ENCODE data around the gene ATP2B2. TPM values are rescaled to one million over a fixed set of nuclear protein-coding genes. Genes with fewer than 3 reads are reported as not detected.

The ATP2B2 gene
- total and polyA plus RNA-seq, 9 of the 15 experiments (the other 6 are each of a cell fraction or from before 2014, with no cell fraction given), result 0.06 TPM; not detected in 8

DNA sequence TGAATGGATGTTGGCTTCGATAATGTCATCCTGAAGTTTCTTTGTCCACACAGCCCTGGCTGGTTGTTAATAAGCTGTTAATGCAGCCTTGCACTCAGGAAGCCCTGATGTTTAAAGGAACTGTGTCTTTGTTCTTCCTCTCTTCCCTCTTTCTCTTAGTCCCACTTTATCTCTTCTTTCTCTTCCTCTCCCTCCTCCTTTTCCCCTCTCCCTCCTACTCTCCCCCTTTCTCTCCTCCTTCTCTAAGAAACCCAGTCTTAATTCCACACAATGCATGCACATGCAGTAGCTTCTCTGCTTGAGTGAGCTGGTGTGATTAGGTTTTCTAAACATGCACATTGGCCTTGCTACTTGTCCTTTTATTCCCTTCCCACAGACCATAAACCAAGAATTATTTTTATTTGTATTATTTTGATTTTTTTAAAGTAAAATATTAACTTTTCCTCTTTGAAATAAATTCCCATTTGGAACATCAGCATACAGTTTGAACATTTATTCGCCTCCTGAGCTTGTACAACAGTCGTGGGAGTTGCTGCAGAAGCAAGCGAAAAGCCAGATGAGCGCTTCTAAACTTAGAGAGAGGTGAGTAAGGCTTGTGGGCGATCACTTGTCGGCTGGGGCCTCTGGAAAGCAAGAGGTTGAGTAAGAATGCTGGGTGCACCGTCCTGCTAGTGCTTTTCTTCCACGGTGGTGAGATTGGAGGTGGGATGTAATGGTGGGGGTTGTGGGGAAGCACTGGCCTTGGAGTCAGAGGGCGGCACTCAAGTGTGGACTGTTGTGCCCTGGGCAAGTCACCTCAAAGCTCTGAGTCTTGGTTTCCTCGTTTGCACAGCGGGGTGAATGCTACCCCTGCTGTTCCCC lies 219.9 kb downstream of the ATP2B2 start:
- Histone ChIP-seq H3K27me3 (ENCODE audit: control insufficient read depth in 2 of 2, insufficient read depth in 2 of 2, low read length in 2 of 2) (no peaks in the 10 kb centered on the region), H3K4me1 (replicated peaks in 1 of 2; ENCODE audit: control insufficient read depth in 2 of 2, insufficient read depth in 2 of 2, low read length in 2 of 2) (peaks cover 2 to 3% of the 10 kb centered on the region in 2 experiments; a peak in 3 of 5 replicates), H3K36me3 (ENCODE audit: control insufficient read depth, insufficient read depth, low read length) (peaks cover 51% of the 10 kb centered on the region), H2AFZ (ENCODE audit: low read depth, low read length) (no peak overlapping the region), H3K4me3 (no peak overlapping the region), H3K9me1 (ENCODE audit: control insufficient read depth, insufficient read depth, low read length) (no peaks in the 10 kb centered on the region), H3K27ac (ENCODE audit: extremely low read depth, low read depth, low read length) (no peak overlapping the region), H4K20me1 (replicated peaks; ENCODE audit: control insufficient read depth, insufficient read depth, low read length) (no peaks in the 10 kb centered on the region), H3K79me2 (ENCODE audit: control insufficient read depth, insufficient read depth, low read length) (no peaks in the 10 kb centered on the region), H3K9me3 (replicated peaks; ENCODE audit: control insufficient read depth, insufficient read depth, low read depth, low read length) (no peaks in the 10 kb centered on the region), H3K4me2 (ENCODE audit: insufficient read depth, low read length) (no peak overlapping the region), H3K9ac (ENCODE audit: insufficient read depth in 1 of 2, low read depth in 2 of 2, low read length in 2 of 2) (no peak overlapping the region)
- intact Hi-C loops (cut with micrococcal nuclease), result no loop called here
- ATAC-seq (no peak), FAIRE-seq (no peak), DNase-seq (ENCODE audit: extremely low read depth in 1 of 4, low spot score in 3 of 4) (no peak)
- ChIA-PET CTCF (ENCODE audit: low intra/inter-chr PET ratio) (no interaction called here), POLR2A (interaction anchor here (0.7 to 2.8 kb wide), 6 partner anchors 9 to 35 kb away, joined by 3 to 9 read pairs (median 4); no protein-coding TSS in a partner anchor)
- 85% methylated on average over 12 of the region's 12 CpGs for WGBS (ENCODE audit: insufficient coverage, low coverage, missing lambda C conversion rate)
- no TSS peak for BruUV-seq (replicated peaks)
- in situ Hi-C loops (cut with MboI), result no loop called here
- TF ChIP-seq BRCA1 (IDR thresholded peaks at IDR 0.05) (no peak), BRCA1 (CRISPR knock-in tag; IDR thresholded peaks at IDR 0.05) (no peak)

DNA sequence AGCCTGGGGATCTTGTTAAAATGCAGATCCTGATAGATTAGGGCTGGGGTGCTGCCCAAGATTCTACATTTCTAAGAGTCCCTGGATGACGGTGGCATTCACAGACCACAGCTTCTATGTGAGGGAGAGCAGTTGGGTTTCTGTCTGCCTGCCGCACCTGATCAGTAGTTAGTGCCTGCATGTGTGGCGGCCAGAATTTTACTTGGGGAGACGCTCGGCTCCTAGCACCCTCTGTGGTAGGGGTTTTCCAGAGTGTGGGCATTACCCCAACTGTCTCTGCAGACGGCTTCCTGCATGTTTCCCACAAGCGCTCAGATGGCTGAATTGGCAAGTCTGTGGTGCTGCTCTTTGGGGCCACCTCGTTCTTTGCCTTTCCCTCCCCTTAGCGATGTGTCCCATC lies 220.9 kb downstream of the ATP2B2 start:
- Histone ChIP-seq H2AFZ (ENCODE audit: low read depth, low read length) (no peak overlapping the region), H3K9ac (ENCODE audit: insufficient read depth in 1 of 2, low read depth in 2 of 2, low read length in 2 of 2) (no peak overlapping the region), H3K4me2 (ENCODE audit: insufficient read depth, low read length) (no peak overlapping the region), H3K36me3 (ENCODE audit: control insufficient read depth, insufficient read depth, low read length) (peaks cover 61% of the 10 kb centered on the region), H3K27ac (ENCODE audit: extremely low read depth, low read depth, low read length) (no peak overlapping the region), H3K9me3 (replicated peaks; ENCODE audit: control insufficient read depth, insufficient read depth, low read depth, low read length) (no peaks in the 10 kb centered on the region), H3K27me3 (ENCODE audit: control insufficient read depth in 2 of 2, insufficient read depth in 2 of 2, low read length in 2 of 2) (no peaks in the 10 kb centered on the region), H3K4me3 (no peak overlapping the region), H3K4me1 (replicated peaks in 1 of 2; ENCODE audit: control insufficient read depth in 2 of 2, insufficient read depth in 2 of 2, low read length in 2 of 2) (peaks cover 9 to 12% of the 10 kb centered on the region in 2 experiments; a peak in 3 of 5 replicates), H3K9me1 (ENCODE audit: control insufficient read depth, insufficient read depth, low read length) (no peaks in the 10 kb centered on the region), H3K79me2 (ENCODE audit: control insufficient read depth, insufficient read depth, low read length) (no peaks in the 10 kb centered on the region), H4K20me1 (replicated peaks; ENCODE audit: control insufficient read depth, insufficient read depth, low read length) (no peaks in the 10 kb centered on the region)
- intact Hi-C loops (cut with micrococcal nuclease) (no loop called here), in situ Hi-C loops (cut with MboI) (no loop called here)
- ATAC-seq (no peak), FAIRE-seq (no peak), DNase-seq (ENCODE audit: extremely low read depth in 1 of 4, low spot score in 3 of 4) (no peak)
- BruUV-seq (replicated peaks), result no TSS peak
- no peak for TF ChIP-seq ZNF24 (IDR thresholded peaks at IDR 0.05)
- TF ChIP-seq SMAD1 (IDR thresholded peaks at IDR 0.05; ENCODE audit: low read depth, low read length, partially characterized antibody), result no peak
- no peak for TF ChIP-seq FOXM1 (IDR thresholded peaks at IDR 0.05; ENCODE audit: low read depth)
- TF ChIP-seq FOXM1 (CRISPR knock-in tag; IDR thresholded peaks at IDR 0.05; ENCODE audit: low read depth), result no peak
- ChIA-PET CTCF (ENCODE audit: low intra/inter-chr PET ratio) (no interaction called here), POLR2A (interaction anchor here (1.1 to 2.8 kb wide), 7 partner anchors 8 to 37 kb away, joined by 3 to 10 read pairs (median 4); partner anchors contain the start of genes GHRL and TATDN2)
- WGBS (ENCODE audit: insufficient coverage, low coverage, missing lambda C conversion rate), result 94% methylated on average over 9 of the region's 9 CpGs
